SJCRH30 (cell line): Measurements from ENCODE around the gene CWF19L1. TPM values are rescaled to one million over a fixed set of nuclear protein-coding genes. Genes with fewer than 3 reads are reported as not detected.

ENCODE experiments used
- total RNA-seq: library from RNA; depleted of rRNA; stranded (reverse); fragments of >200 nt; shearing (Covaris generic); gene quantifications from 2 replicates; pipeline ENCODE4 v1.2.3, GENCODE V29; 2014; rRNA removed

The CWF19L1 gene
- total RNA-seq, 1 experiment from 2014 or later: 57.2 TPM

Other genes with a start within 250 kb of the CWF19L1 start
- gene CPN1, start 185.8 kb downstream of the CWF19L1 start, total RNA-seq: not detected in 2 replicates
- 43.2 and 43.6 TPM in 2 replicates for gene ERLIN1, start 81.6 kb downstream of the CWF19L1 start, total RNA-seq
- gene CHUK, start 38.0 kb downstream of the CWF19L1 start, total RNA-seq: 19.2 and 21.7 TPM in 2 replicates
- 55.5 and 59.7 TPM in 2 replicates for gene BLOC1S2, start 19.0 kb upstream of the CWF19L1 start, total RNA-seq
- gene PKD2L1, start 62.6 kb upstream of the CWF19L1 start, total RNA-seq: not detected in 2 replicates
- gene SCD, start 79.6 kb upstream of the CWF19L1 start, total RNA-seq: 421 and 427 TPM in 2 replicates
- gene WNT8B, start 195.4 kb upstream of the CWF19L1 start, total RNA-seq: not detected in 2 replicates